Central memory CD8-positive, alpha-beta T cell (primary cell): Measurements from ENCODE around the gene KCNH1.

Experiments
- ATAC-seq: fragments of 150-1000 bp; cut with Tn5 transposase; replicated peaks from 2 replicates; pipeline ENCODE4 v1.10.0; 2022; ENCODE audit warnings: mild to moderate bottlenecking, moderate FRiP score, moderate number of reproducible peaks; ENCODE audit not compliant: poor library complexity, severe bottlenecking; ENCODE audit errors: extremely low read depth
- DNase-seq, 2 donors: peaks; one replicate each; pipeline ENCODE4 v3.0.0; 2021; ENCODE audit warnings: low spot score in 2 of 2
- H3K27ac Mint-ChIP-seq: one replicate; pipeline ENCODE4 v1.8.0; 2022; ENCODE audit warnings: low read depth, mild to moderate bottlenecking, moderate library complexity, mixed read lengths
- H3K27me3 Mint-ChIP-seq: one replicate; pipeline ENCODE4 v1.8.0; 2022; ENCODE audit warnings: mixed read lengths
- H3K36me3 Mint-ChIP-seq: one replicate; pipeline ENCODE4 v1.8.0; 2022; ENCODE audit warnings: mild to moderate bottlenecking, moderate library complexity, mixed read lengths; ENCODE audit not compliant: insufficient read depth
- H3K4me1 Mint-ChIP-seq: one replicate; pipeline ENCODE4 v1.8.0; 2022; ENCODE audit warnings: mixed read lengths
- H3K4me3 Mint-ChIP-seq: one replicate; pipeline ENCODE4 v1.8.0; 2022; ENCODE audit warnings: mild to moderate bottlenecking, moderate library complexity, mixed read lengths
- H3K9me3 Mint-ChIP-seq: one replicate; pipeline ENCODE4 v1.8.0; 2022; ENCODE audit warnings: mixed read lengths

Gene KCNH1

DNA sequence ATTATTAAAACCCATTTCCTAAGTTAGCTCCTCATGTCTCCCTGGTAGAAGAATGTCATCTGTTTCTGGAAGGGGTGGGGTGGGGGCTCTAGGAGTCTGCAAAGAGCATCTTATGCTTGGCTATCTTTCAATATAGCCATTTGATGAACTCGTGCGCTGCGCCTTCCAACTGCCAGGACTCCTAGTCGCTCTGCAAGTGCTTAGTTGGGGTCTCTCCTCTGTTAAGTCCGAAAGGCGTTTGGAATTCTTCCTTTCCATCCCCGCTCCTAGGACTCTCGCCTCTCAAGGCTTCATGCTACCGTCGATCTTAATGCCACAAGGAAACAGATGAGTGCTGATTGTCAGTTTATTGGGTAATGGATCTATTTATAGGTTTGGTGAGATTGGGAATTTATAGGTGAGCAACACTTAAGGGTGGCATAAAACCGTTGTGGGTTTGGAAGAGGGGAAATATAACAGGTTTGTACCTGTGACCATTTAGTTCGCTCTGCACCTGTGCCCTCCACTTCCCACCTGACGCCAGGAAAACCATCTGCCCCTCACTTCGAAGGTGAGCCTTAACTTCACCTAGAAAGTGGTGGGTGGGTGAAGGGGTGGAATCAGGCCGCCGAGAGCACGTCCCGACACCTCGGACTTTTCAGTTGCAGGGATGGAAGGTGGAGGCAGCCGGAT is 1.1 kb downstream of the KCNH1 start:
- Mint-ChIP-seq H3K27ac (no peak overlapping the region), H3K27me3 (peaks cover 56% of the 10 kb centered on the region), H3K36me3 (peaks cover 1% of the 10 kb centered on the region), H3K4me1 (no peaks in the 10 kb centered on the region), H3K9me3 (no peaks in the 10 kb centered on the region), H3K4me3 (peak overlapping the region; percentile 56)
- DNase-seq = no peak
- ATAC-seq = no peak

GRCh38 chr1:211129776-211130175 is 4.2 kb downstream of the KCNH1 start:
- H3K4me3 Mint-ChIP-seq = no peak overlapping the region
- ATAC-seq (no peak), DNase-seq (no peak)
- H3K4me1 Mint-ChIP-seq = no peaks in the 10 kb centered on the region
- peaks cover 38% of the 10 kb centered on the region for H3K27me3 Mint-ChIP-seq
- no peaks in the 10 kb centered on the region for H3K9me3 Mint-ChIP-seq
- no peak overlapping the region for H3K27ac Mint-ChIP-seq
- peaks cover 1% of the 10 kb centered on the region for H3K36me3 Mint-ChIP-seq

- Mint-ChIP-seq H3K9me3 (no peaks in the 10 kb centered on the region), H3K4me3 (no peak overlapping the region), H3K27me3 (peaks cover 45% of the 10 kb centered on the region), H3K4me1 (no peaks in the 10 kb centered on the region), H3K36me3 (no peaks in the 10 kb centered on the region), H3K27ac (no peak overlapping the region)
- DNase-seq = no peak
- no peak for ATAC-seq
These were observed 6.8 kb downstream of the KCNH1 start for GRCh38 chr1:211127166-211127565.

- H3K27ac Mint-ChIP-seq = no peak overlapping the region
- H3K4me3 Mint-ChIP-seq = no peak overlapping the region
- peaks cover 45% of the 10 kb centered on the region for H3K27me3 Mint-ChIP-seq
- no peak for DNase-seq
- ATAC-seq = no peak
- no peaks in the 10 kb centered on the region for H3K4me1 Mint-ChIP-seq
- no peaks in the 10 kb centered on the region for H3K9me3 Mint-ChIP-seq
- no peaks in the 10 kb centered on the region for H3K36me3 Mint-ChIP-seq
These were observed 7.3 kb downstream of the KCNH1 start for GRCh38 chr1:211126622-211127021.

DNA sequence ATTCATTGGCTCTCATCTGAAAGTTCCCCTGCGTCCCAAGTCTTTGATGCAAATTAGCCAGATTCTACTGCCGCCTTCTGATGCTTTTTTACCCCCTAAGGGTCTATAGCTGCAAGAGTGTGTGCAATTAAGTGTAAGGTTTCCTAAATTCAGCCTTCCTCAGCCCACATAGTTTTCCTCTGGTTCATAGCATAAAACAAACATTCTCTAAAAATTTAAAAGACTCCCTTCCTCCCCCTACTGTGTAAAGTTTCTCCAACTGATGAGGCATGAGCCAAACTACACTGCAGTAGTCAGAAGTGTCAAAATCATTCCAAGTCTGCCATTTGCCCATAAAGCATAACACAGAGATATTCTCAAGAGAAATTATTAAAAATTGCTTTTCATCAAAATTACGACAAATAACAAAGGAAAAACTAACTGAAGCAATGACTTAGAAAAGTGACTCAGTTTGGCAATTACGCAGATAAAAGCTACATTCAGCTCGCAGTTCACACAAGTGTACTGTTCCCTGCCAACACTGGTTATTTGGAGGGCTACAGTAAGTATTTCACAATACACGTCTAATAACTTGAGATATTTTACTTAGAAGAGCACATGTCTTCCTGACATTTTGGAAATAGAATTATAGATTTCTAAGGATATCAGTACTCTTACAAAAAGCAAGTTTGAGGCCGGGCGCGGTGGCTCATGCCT is 15.4 kb downstream of the KCNH1 start:
- Mint-ChIP-seq H3K27ac (no peak overlapping the region), H3K4me1 (no peaks in the 10 kb centered on the region), H3K27me3 (peaks cover 74% of the 10 kb centered on the region), H3K36me3 (peaks cover 2% of the 10 kb centered on the region), H3K4me3 (no peak overlapping the region), H3K9me3 (no peaks in the 10 kb centered on the region)
- DNase-seq = no peak
- no peak for ATAC-seq

- peaks cover 2% of the 10 kb centered on the region for H3K36me3 Mint-ChIP-seq
- H3K4me3 Mint-ChIP-seq = no peak overlapping the region
- DNase-seq = no peak
- H3K27ac Mint-ChIP-seq = no peak overlapping the region
- no peak for ATAC-seq
- H3K4me1 Mint-ChIP-seq = no peaks in the 10 kb centered on the region
- peaks cover 67% of the 10 kb centered on the region for H3K27me3 Mint-ChIP-seq
- peaks cover 5% of the 10 kb centered on the region for H3K9me3 Mint-ChIP-seq
These were observed 19.5 kb downstream of the KCNH1 start for GRCh38 chr1:211114446-211114845.

- H3K4me3 Mint-ChIP-seq = no peak overlapping the region
- H3K27me3 Mint-ChIP-seq = peaks cover 67% of the 10 kb centered on the region
- DNase-seq (no peak), ATAC-seq (no peak)
- H3K9me3 Mint-ChIP-seq = peaks cover 5% of the 10 kb centered on the region
- no peaks in the 10 kb centered on the region for H3K4me1 Mint-ChIP-seq
- peaks cover 2% of the 10 kb centered on the region for H3K36me3 Mint-ChIP-seq
- H3K27ac Mint-ChIP-seq = no peak overlapping the region
These were observed 20.4 kb downstream of the KCNH1 start for GRCh38 chr1:211113566-211113965.

DNA sequence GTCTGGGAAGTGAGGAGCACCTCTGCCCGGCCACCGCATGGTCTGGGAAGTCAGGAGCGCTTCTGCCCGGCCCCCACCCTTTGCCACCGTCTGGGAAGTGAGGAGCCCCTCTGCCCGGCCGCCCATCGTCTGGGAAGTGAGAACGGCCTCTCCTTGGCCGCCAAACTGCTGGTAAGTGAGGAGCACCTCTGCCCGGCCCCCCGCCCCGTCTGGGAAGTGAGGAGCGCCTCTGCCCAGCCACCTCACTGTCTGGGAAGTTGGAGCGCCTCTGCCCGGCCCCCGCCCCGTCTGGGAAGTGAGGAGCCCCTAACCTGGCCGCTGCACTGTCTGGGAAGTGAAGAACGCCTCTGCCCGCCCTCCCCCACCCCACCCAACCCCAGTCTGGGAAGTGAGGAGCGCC is 22.6 kb downstream of the KCNH1 start:
- H3K27ac Mint-ChIP-seq = no peak overlapping the region
- no peaks in the 10 kb centered on the region for H3K4me1 Mint-ChIP-seq
- peaks cover 5% of the 10 kb centered on the region for H3K9me3 Mint-ChIP-seq
- peaks cover 2% of the 10 kb centered on the region for H3K36me3 Mint-ChIP-seq
- no peak for DNase-seq
- peaks cover 49% of the 10 kb centered on the region for H3K27me3 Mint-ChIP-seq
- no peak for ATAC-seq
- H3K4me3 Mint-ChIP-seq = no peak overlapping the region

DNA sequence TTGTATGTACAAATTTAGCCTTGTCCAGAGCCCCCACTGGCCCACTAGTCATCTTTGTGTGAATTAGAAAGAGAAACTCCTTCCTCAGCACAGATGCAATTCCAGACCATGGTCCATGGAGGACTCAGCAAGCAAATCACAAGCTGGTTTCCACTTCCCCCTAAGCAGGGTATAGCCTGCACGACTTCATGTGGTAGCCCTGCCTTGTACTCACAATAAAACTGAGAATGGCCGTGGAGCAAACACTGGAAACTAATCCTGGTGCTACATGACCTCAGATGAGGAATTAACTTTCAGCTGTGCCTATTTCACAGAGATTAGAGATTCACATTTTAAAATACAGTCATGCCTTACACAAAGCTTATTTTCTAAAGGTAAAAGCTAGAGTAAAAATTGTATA is 32.5 kb downstream of the KCNH1 start:
- H3K27ac Mint-ChIP-seq = no peak overlapping the region
- H3K4me1 Mint-ChIP-seq = no peaks in the 10 kb centered on the region
- no peaks in the 10 kb centered on the region for H3K36me3 Mint-ChIP-seq
- H3K4me3 Mint-ChIP-seq = no peak overlapping the region
- ATAC-seq = no peak
- H3K27me3 Mint-ChIP-seq = peaks cover 41% of the 10 kb centered on the region
- DNase-seq = no peak
- no peaks in the 10 kb centered on the region for H3K9me3 Mint-ChIP-seq

DNA sequence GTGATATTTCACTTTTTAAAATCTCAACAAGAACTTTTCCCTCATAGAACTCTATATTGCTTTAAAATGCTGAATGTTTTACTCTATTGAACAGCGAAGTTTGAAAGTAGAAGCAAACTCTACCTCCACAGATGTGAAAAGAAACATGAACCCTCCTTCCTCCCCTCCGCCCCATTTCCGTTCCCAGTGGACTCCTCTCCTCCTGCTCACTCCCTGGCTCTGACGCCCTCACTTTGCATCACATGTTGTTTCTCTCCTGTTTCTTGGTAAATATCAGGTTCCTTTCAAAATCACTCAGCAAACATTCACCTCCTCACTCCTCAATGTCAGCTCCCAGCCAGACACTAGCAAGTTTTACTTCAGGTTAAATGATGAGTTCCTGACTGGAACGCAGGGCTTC is 34.6 kb downstream of the KCNH1 start:
- H3K27ac Mint-ChIP-seq = no peak overlapping the region
- no peaks in the 10 kb centered on the region for H3K36me3 Mint-ChIP-seq
- H3K27me3 Mint-ChIP-seq = peaks cover 42% of the 10 kb centered on the region
- DNase-seq = no peak
- H3K9me3 Mint-ChIP-seq = no peaks in the 10 kb centered on the region
- ATAC-seq = no peak
- no peak overlapping the region for H3K4me3 Mint-ChIP-seq
- H3K4me1 Mint-ChIP-seq = no peaks in the 10 kb centered on the region

DNA sequence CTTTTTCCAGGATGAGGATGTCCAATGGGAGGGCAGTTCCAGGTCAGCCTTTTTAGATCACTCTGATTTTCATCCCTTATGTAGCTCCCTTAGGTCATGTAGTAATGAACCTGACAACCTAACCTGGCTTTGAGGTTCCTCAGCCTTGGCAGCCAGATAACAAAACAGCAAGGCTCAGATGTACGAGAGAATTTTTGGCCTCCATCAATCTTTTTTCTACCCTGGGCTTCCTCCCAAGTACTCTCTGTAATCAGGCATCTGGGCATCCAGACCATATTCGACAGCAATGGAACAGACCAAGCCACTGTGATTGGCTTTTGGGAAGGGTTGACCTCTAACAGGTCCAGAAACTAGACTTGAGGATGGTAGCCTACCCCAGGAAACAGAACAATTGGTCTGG is 38.6 kb downstream of the KCNH1 start:
- ATAC-seq = no peak
- DNase-seq = no peak
- no peaks in the 10 kb centered on the region for H3K4me1 Mint-ChIP-seq
- H3K27ac Mint-ChIP-seq = no peak overlapping the region
- no peak overlapping the region for H3K4me3 Mint-ChIP-seq
- H3K36me3 Mint-ChIP-seq = no peaks in the 10 kb centered on the region
- peaks cover 61% of the 10 kb centered on the region for H3K27me3 Mint-ChIP-seq
- no peaks in the 10 kb centered on the region for H3K9me3 Mint-ChIP-seq

DNA sequence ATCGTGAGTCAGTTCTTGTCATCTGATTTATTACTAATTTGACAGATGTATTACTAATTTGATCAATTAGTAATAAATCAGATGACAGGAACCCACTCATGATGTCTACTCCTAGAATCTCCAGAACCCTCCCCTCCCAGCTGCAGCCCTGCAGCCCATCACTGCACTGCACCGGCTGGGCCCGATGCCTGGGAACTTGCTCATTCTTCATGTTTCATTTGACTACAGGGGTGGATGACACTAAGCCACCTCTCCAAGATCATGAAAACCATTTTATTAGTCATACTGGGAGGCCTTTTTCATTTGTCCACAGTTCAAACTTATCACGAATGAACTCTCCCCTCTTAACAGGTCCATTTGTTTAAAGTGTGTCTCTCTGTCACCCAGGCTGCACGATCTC is 41.0 kb downstream of the KCNH1 start:
- Mint-ChIP-seq H3K9me3 (no peaks in the 10 kb centered on the region), H3K36me3 (no peaks in the 10 kb centered on the region), H3K27ac (no peak overlapping the region), H3K27me3 (peaks cover 52% of the 10 kb centered on the region), H3K4me1 (no peaks in the 10 kb centered on the region), H3K4me3 (no peak overlapping the region)
- no peak for DNase-seq
- no peak for ATAC-seq

DNA sequence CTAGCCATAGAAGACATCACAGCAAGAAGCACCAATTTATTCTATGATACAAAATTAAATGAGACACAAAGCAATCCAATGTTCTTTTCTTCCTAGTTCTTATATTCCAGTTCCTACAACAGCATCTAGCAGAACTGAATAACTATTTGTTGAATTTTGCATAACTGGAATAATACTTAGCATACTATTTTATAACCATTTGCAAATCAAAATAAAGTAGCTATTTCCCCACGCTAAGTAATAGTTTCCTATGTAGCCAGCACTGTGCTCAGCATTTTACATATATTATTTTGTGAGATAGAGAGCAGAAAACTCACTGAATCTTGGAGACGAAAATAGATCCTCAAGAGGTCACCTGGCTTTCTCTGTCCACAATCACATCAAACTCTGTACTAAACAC is 42.1 kb downstream of the KCNH1 start:
- Mint-ChIP-seq H3K36me3 (no peaks in the 10 kb centered on the region), H3K9me3 (no peaks in the 10 kb centered on the region), H3K27me3 (peaks cover 52% of the 10 kb centered on the region), H3K4me1 (no peaks in the 10 kb centered on the region), H3K4me3 (no peak overlapping the region), H3K27ac (no peak overlapping the region)
- DNase-seq (no peak), ATAC-seq (no peak)
